H1 (cell line): ENCODE measurements around the gene CELSR3. TPM values are rescaled to one million over a fixed set of nuclear protein-coding genes. Genes with fewer than 3 reads are reported as not detected.

Source experiments
- CTCF ChIA-PET: fragments of 300-600 bp; sonication (Branson Sonifier 250); formaldehyde crosslinking; loops from one replicate; lab custom pipeline; 2021; ENCODE audit not compliant: partially characterized antibody; lab: Charles Lee
- POLR2A ChIA-PET: fragments of 300-600 bp; sonication (Branson Sonifier 250); formaldehyde crosslinking; loops from one replicate; lab custom pipeline; 2021; ENCODE audit warnings: inconsistent platforms; ENCODE audit not compliant: partially characterized antibody; lab: Charles Lee
- DNase-seq, 2 experiments: peaks; one replicate each; pipeline versions ENCODE4 v3.0.0 to v3.0.0-alpha.2; 2010 to 2022; ENCODE audit warnings: low spot score in 2 of 2, low read depth in 1 of 2, mixed read lengths in 1 of 2
- FAIRE-seq: peaks from 2 replicates; lab custom pipeline; 2011; peaks lifted over from hg19 to GRCh38; lab: Jason Lieb, UNC
- H2AFZ ChIP-seq: 2 replicates; pipeline ENCODE4 v1.8.1; 2012; ENCODE audit warnings: low read length, inconsistent platforms
- H2AK5ac ChIP-seq: 2 replicates; pipeline ENCODE4 v1.6.1; 2013; ENCODE audit warnings: low read depth, low read length
- H2BK120ac ChIP-seq: replicated peaks from 2 replicates; pipeline ENCODE3; 2013; ENCODE audit warnings: low read depth, low read length, inconsistent platforms
- H2BK12ac ChIP-seq: 2 replicates; pipeline ENCODE4 v1.6.1; 2013; ENCODE audit warnings: low read depth, low read length
- H2BK15ac ChIP-seq: 2 replicates; pipeline ENCODE4 v1.6.1; 2013; ENCODE audit warnings: low read length
- H2BK20ac ChIP-seq: 2 replicates; pipeline ENCODE4 v1.6.1; 2013; ENCODE audit warnings: low read length
- H2BK5ac ChIP-seq: 2 replicates; pipeline ENCODE4 v1.6.1; 2013; ENCODE audit warnings: low read depth, low read length
- H3K14ac ChIP-seq: 2 replicates; pipeline ENCODE4 v1.6.1; 2013; ENCODE audit warnings: inconsistent platforms; ENCODE audit not compliant: insufficient read length
- H3K18ac ChIP-seq: 2 replicates; pipeline ENCODE4 v1.6.1; 2013; ENCODE audit warnings: low read length; ENCODE audit errors: extremely low read depth
- H3K23ac ChIP-seq: 2 replicates; pipeline ENCODE4 v1.6.1; 2013; ENCODE audit warnings: inconsistent platforms; ENCODE audit not compliant: insufficient read length
- H3K23me2 ChIP-seq: 2 replicates; pipeline ENCODE4 v1.6.1; 2013; ENCODE audit warnings: low read depth, low read length
- H3K27ac ChIP-seq: 2 replicates; pipeline ENCODE4 v1.6.1; 2011; ENCODE audit warnings: low read depth, low read length, inconsistent platforms
- H3K27me3 ChIP-seq, 4 experiments: replicated peaks in 1 of 4; 1 replicate in 1 of 4; 2 replicates in 3 of 4; pipeline versions ENCODE4 v1.6.1 to v1.8.1; 2011 to 2013; ENCODE audit warnings: low read length in 3 of 4, mild to moderate bottlenecking in 3 of 4, inconsistent platforms in 2 of 4, mixed read lengths in 2 of 4, moderate library complexity in 1 of 4; ENCODE audit not compliant: control insufficient read depth in 3 of 4, insufficient read depth in 3 of 4; ENCODE audit errors: extremely low read depth in 1 of 4
- H3K36me3 ChIP-seq, 4 experiments: 2 replicates each; pipeline versions ENCODE4 v1.6.1 to v1.8.1; 2011 to 2013; ENCODE audit warnings: mild to moderate bottlenecking in 4 of 4, low read length in 3 of 4, moderate library complexity in 2 of 4, control low read depth in 1 of 4, inconsistent platforms in 1 of 4; ENCODE audit not compliant: insufficient read depth in 4 of 4, control insufficient read depth in 2 of 4
- H3K4ac ChIP-seq: replicated peaks from 2 replicates; pipeline ENCODE3; 2013; ENCODE audit warnings: low read length, low read depth, mixed read lengths, inconsistent platforms; ENCODE audit not compliant: insufficient read length
- H3K4me1 ChIP-seq, 4 experiments: replicated peaks in 1 of 4; 1 replicate in 1 of 4; 2 replicates in 3 of 4; pipeline versions ENCODE4 v1.6.1 to v1.8.1; 2011 to 2013; ENCODE audit warnings: low read length in 3 of 4, inconsistent platforms in 2 of 4, mixed read lengths in 1 of 4; ENCODE audit not compliant: insufficient read depth in 4 of 4, control insufficient read depth in 3 of 4
- H3K4me2 ChIP-seq, 2 experiments: 2 replicates each; pipeline versions ENCODE4 v1.6.1 to v1.8.1; 2011 to 2013; ENCODE audit warnings: low read depth in 2 of 2, low read length in 2 of 2, control low read depth in 1 of 2, inconsistent platforms in 1 of 2, mild to moderate bottlenecking in 1 of 2; ENCODE audit not compliant: insufficient read depth in 1 of 2
- H3K4me3 ChIP-seq, 4 experiments: fragments of 200-600, 300-600 bp in 1 of 4; sonication (generic), shearing (Covaris generic), sonication (Bioruptor Twin) in 1 of 4; 2 replicates each; pipeline versions ENCODE4 v1.5.1 to v1.8.1; 2011 to 2016; ENCODE audit warnings: low read length in 4 of 4, low read depth in 3 of 4, control low read depth in 2 of 4, inconsistent platforms in 2 of 4, mild to moderate bottlenecking in 2 of 4, mixed read lengths in 1 of 4, moderate library complexity in 1 of 4; ENCODE audit not compliant: insufficient read depth in 2 of 4; ENCODE audit errors: extremely low read depth in 1 of 4
- H3K56ac ChIP-seq: replicated peaks from 2 replicates; pipeline ENCODE3; 2013; ENCODE audit warnings: low read depth, mild to moderate bottlenecking, mixed read lengths, low read length, inconsistent platforms; ENCODE audit not compliant: insufficient read length
- H3K79me1 ChIP-seq: 2 replicates; pipeline ENCODE4 v1.6.1; 2013; ENCODE audit warnings: low read depth, low read length, control low read depth
- H3K79me2 ChIP-seq, 2 experiments: 2 replicates each; pipeline versions ENCODE4 v1.6.1 to v1.8.1; 2012 to 2013; ENCODE audit warnings: low read length in 2 of 2, mild to moderate bottlenecking in 2 of 2, inconsistent platforms in 1 of 2; ENCODE audit not compliant: insufficient read depth in 2 of 2, control insufficient read depth in 1 of 2
- H3K9ac ChIP-seq, 4 experiments: replicated peaks in 1 of 4; 1 replicate in 1 of 4; 2 replicates in 3 of 4; pipeline versions ENCODE4 v1.6.1 to v1.8.1; 2011 to 2013; ENCODE audit warnings: low read depth in 3 of 4, low read length in 3 of 4, control low read depth in 2 of 4, mild to moderate bottlenecking in 2 of 4, moderate library complexity in 2 of 4, inconsistent platforms in 1 of 4; ENCODE audit errors: extremely low read depth in 1 of 4
- H3K9me3 ChIP-seq, 2 experiments: 2 replicates each; pipeline versions ENCODE4 v1.6.1 to v1.8.1; 2012 to 2013; ENCODE audit warnings: mild to moderate bottlenecking in 2 of 2, moderate library complexity in 2 of 2, control low read depth in 1 of 2, inconsistent platforms in 1 of 2, low read depth in 1 of 2, low read length in 1 of 2, mixed read lengths in 1 of 2; ENCODE audit not compliant: insufficient read depth in 2 of 2
- H4K20me1 ChIP-seq, 2 experiments: replicated peaks in 1 of 2; 2 replicates each; pipeline versions ENCODE3 to v1.8.1; 2011 to 2013; ENCODE audit warnings: inconsistent platforms in 2 of 2, low read length in 2 of 2, mild to moderate bottlenecking in 1 of 2; ENCODE audit not compliant: insufficient read depth in 2 of 2, control insufficient read depth in 1 of 2
- H4K5ac ChIP-seq: 2 replicates; pipeline ENCODE4 v1.6.1; 2013; ENCODE audit warnings: low read length, low read depth, mixed read lengths, inconsistent platforms; ENCODE audit not compliant: insufficient read length
- H4K8ac ChIP-seq: 2 replicates; pipeline ENCODE4 v1.8.0; 2013; ENCODE audit warnings: mild to moderate bottlenecking, moderate library complexity, low read length, inconsistent platforms; ENCODE audit not compliant: insufficient read depth; ENCODE audit errors: extremely low read depth
- H4K91ac ChIP-seq: replicated peaks from 2 replicates; pipeline ENCODE3; 2013; ENCODE audit warnings: low read length, mixed read lengths, inconsistent platforms; ENCODE audit not compliant: insufficient read length
- CHD1 ChIP-seq: IDR thresholded peaks from 2 replicates; pipeline ENCODE4 v1.6.1; 2012; ENCODE audit warnings: low read depth, low read length, improper control_type of control experiment
- CREB1 ChIP-seq: IDR thresholded peaks from 2 replicates; pipeline ENCODE4 v1.6.1; 2012; ENCODE audit warnings: inconsistent platforms
- NANOG ChIP-seq: IDR thresholded peaks from 2 replicates; pipeline ENCODE4 v1.6.1; 2011; ENCODE audit warnings: low read length, low read depth, mild to moderate bottlenecking, inconsistent platforms; ENCODE audit not compliant: insufficient read depth, poor library complexity, severe bottlenecking
- POLR2A ChIP-seq, 2 experiments: IDR thresholded peaks; 1 replicate in 1 of 2; 2 replicates in 1 of 2; pipeline ENCODE4 v1.6.1; 2011; ENCODE audit warnings: low read depth in 2 of 2, low read length in 2 of 2, mild to moderate bottlenecking in 2 of 2; ENCODE audit errors: control extremely low read depth in 1 of 2
- POLR2AphosphoS5 ChIP-seq: IDR thresholded peaks from 2 replicates; pipeline ENCODE4 v1.6.1; 2011; ENCODE audit warnings: low read depth, low read length
- POU5F1 ChIP-seq: IDR thresholded peaks from 2 replicates; pipeline ENCODE4 v1.6.1; 2011; ENCODE audit warnings: low read depth, mild to moderate bottlenecking, low read length, moderate library complexity
- RBBP5 ChIP-seq: IDR thresholded peaks from 2 replicates; pipeline ENCODE4 v1.7.1; 2012; ENCODE audit warnings: low read depth, mild to moderate bottlenecking, inconsistent platforms, low read length, moderate library complexity, borderline replicate concordance
- RNF2 ChIP-seq: fragments of 200-900, 300-1000 bp; sonication (generic); IDR thresholded peaks from 2 replicates; pipeline ENCODE4 v1.7.1; 2016; ENCODE audit warnings: borderline replicate concordance, low read depth, mild to moderate bottlenecking, antibody characterized with exemption, low read length; ENCODE audit not compliant: poor library complexity, severe bottlenecking; ENCODE audit errors: missing control alignments
- SRF ChIP-seq: IDR thresholded peaks from 2 replicates; pipeline ENCODE4 v1.6.1; 2011; ENCODE audit warnings: mild to moderate bottlenecking, low read depth, low read length, moderate library complexity
- TCF12 ChIP-seq: IDR thresholded peaks from 2 replicates; pipeline ENCODE4 v1.6.1; 2011; ENCODE audit warnings: low read depth, mild to moderate bottlenecking, low read length
- TEAD4 ChIP-seq: IDR thresholded peaks from 2 replicates; pipeline ENCODE4 v1.6.1; 2012; ENCODE audit warnings: low read depth, low read length, inconsistent platforms, mixed read lengths
- WGBS, 2 experiments: shearing (Covaris generic) in 1 of 2; methylation state at CpG; one replicate each; pipeline versions ENCODE4 v1.1.6 to v1.1.7; 2013 to 2015; ENCODE audit warnings: low lambda C conversion rate in 2 of 2, mixed read lengths in 2 of 2, inconsistent platforms in 1 of 2, low coverage in 1 of 2, missing lambda C conversion rate in 1 of 2; ENCODE audit not compliant: insufficient replicate concordance in 2 of 2, insufficient coverage in 1 of 2, insufficient read length in 1 of 2; ENCODE audit errors: extremely low coverage in 1 of 2, missing lambda C conversion rate in 1 of 2; 5-methylcytosine and 5-hydroxymethylcytosine counted together
- polyA plus RNA-seq, 7 experiments: library from polyadenylated mRNA; depleted of rRNA in 3 of 7; stranded (reverse) in 5 of 7; unstranded in 2 of 7; fragments of >200 nt in 5 of 7; fragments of 200-250 nt in 2 of 7; gene quantifications; 1 replicate in 5 of 7; 2 replicates in 1 of 7; 4 replicates in 1 of 7; pipeline versions ENCODE4 v1.2.1 to v1.2.3, GENCODE V29; 2011 to 2013; ENCODE audit warnings: missing spikeins in 2 of 7, mixed read lengths in 2 of 7
- total RNA-seq: library from RNA; stranded (reverse); fragmentation: NEBNext Ultra II Directional; extraction: Animal tissue kit (Norgen Biotek cat#: 25700); gene quantifications from 2 replicates; pipeline ENCODE4 v1.2.1, GENCODE V29; 2021

CELSR3 gene
- total and polyA plus RNA-seq, 2 of the 8 experiments (the other 6 are each of a cell fraction or from before 2014, with no cell fraction given) = 11.6 to 29.5 TPM

GRCh38 chr3:48609088-48610005, 53.3 kb downstream of the CELSR3 start, which contains the start of gene UQCRC1:
Gene UQCRC1, minus strand, starts transcription at chr3:48609646. Its CDS starts 26 bp downstream, at chr3:48609620.
- 1% methylated on average over 82 of the region's 86 CpGs; no CpG with 5 or more reads in 1 of the 2 experiments for WGBS, 2 experiments
- Histone ChIP-seq H2BK15ac (peak within 1 kb of the TSS; percentile 93; the same call in 1 of the 2 replicates), H2BK120ac (peak within 1 kb of the TSS; percentile 95), H2AK5ac (no peak within 1 kb of the TSS; the same call in 1 of the 2 replicates), H2BK12ac (peak within 1 kb of the TSS; percentile 85; the same call in 1 of the 2 replicates), H4K20me1 (peaks cover 0 to 11% of the 10 kb centered on the region in 2 experiments), H3K18ac (peak within 1 kb of the TSS; percentile 99), H2BK20ac (no peak within 1 kb of the TSS), H2AFZ (peak within 1 kb of the TSS; percentile 95; the same call in 1 of the 2 replicates), H2BK5ac (peak within 1 kb of the TSS; percentile 92), H3K4me1 (peaks cover 0 to 2% (median under 1%) of the 10 kb centered on the region in 4 experiments; a peak in 2 of 7 replicates), H3K23ac (no peak within 1 kb of the TSS), H3K36me3 (peaks cover 17 to 26% (median 19%) of the 10 kb centered on the region in 4 experiments), H3K14ac (no peak within 1 kb of the TSS), H4K91ac (peak within 1 kb of the TSS; percentile 99), H3K56ac (peak within 1 kb of the TSS; percentile 98), H3K9me3 (no peaks in the 10 kb centered on the region), H4K8ac (peak within 1 kb of the TSS; percentile 98), H3K27ac (peak within 1 kb of the TSS; percentile 85), H3K79me2 (peaks cover 6 to 17% of the 10 kb centered on the region in 2 experiments), H3K4me2 (peak within 1 kb of the TSS; percentile 70 to 87), H4K5ac (peak within 1 kb of the TSS; percentile 99), H3K4ac (peak within 1 kb of the TSS; percentile 100), H3K9ac (peak within 1 kb of the TSS; percentile 91 to 97 (median 95)), H3K23me2 (peaks cover 4% of the 10 kb centered on the region; the same call in 1 of the 2 replicates), H3K27me3 (no peaks in the 10 kb centered on the region), H3K4me3 (peak within 1 kb of the TSS; percentile 79 to 99 (median 91)), H3K79me1 (no peaks in the 10 kb centered on the region; the same call in 1 of the 2 replicates)
- ChIA-PET POLR2A (interaction anchor here (0.6 to 5.0 kb wide), 16 partner anchors 9 to 202 kb away, joined by 3 to 75 read pairs (median 4); partner anchors contain the start of genes CELSR3, COL7A1, NCKIPSD and SLC26A6), CTCF (interaction anchor here (1.0 to 4.8 kb wide), 7 partner anchors 12 to 61 kb away, joined by 3 to 23 read pairs (median 4); partner anchors contain the start of gene SLC26A6)
- DNase-seq (peak; percentile 88 to 93), FAIRE-seq (no peak)
- TF ChIP-seq POLR2AphosphoS5 (peak; percentile 91), NANOG (no peak), TCF12 (no peak), RBBP5 (peak; percentile 97; the same call in 1 of the 2 replicates), SRF (no peak), POLR2A (IDR thresholded peaks at IDR 0.05; ENCODE audit: control extremely low read depth in 1 of 2, low read depth in 2 of 2, low read length in 2 of 2) (peak; percentile 85 to 87), POU5F1 (no peak), TEAD4 (no peak), RNF2 (no peak), CHD1 (no peak), CREB1 (no peak)
